IMR-90 (cell line): ENCODE data around the gene UBAC1. TPM values are rescaled to one million over a fixed set of nuclear protein-coding genes. Genes with fewer than 3 reads are reported as not detected.
"Not testable (repeated sequence)": the region's sequence is repeated elsewhere in the genome, so short reads cannot be mapped to it uniquely, and the experiment has no call there.

Experiments used
- ATAC-seq: fragments of 200-7000 bp; cut with Tn5 transposase; 2 replicates; pipeline ENCODE4 v1.9.1; 2020; ENCODE audit warnings: low read depth, mild to moderate bottlenecking, moderate library complexity
- BruUV-seq: library from RNA; stranded (reverse); fragments of 400-500 nt; replicated peaks from 2 replicates; lab custom pipeline; 2021; lab: Mats Ljungman, UMichigan
- CTCF ChIA-PET: fragments of 300-600 bp; formaldehyde crosslinking; extraction: SDS; loops from one replicate; lab custom pipeline; 2021; ENCODE audit warnings: antibody characterized with exemption; lab: Yijun Ruan, JAX
- POLR2A ChIA-PET: fragments of 300-600 bp; sonication (Branson Sonifier 250); formaldehyde crosslinking; loops from one replicate; lab custom pipeline; 2022; ENCODE audit warnings: antibody characterized with exemption; ENCODE audit not compliant: unreplicated experiment; lab: Charles Lee
- DNase-seq: peaks from one replicate; pipeline ENCODE4 v3.0.0; 2013
- H2AFZ ChIP-seq: replicated peaks from 2 replicates; pipeline ENCODE3; 2013; ENCODE audit warnings: low read length, mild to moderate bottlenecking; ENCODE audit not compliant: poor library complexity
- H2AK5ac ChIP-seq: 2 replicates; pipeline ENCODE4 v1.6.1; 2013; ENCODE audit warnings: low read depth, low read length, inconsistent platforms
- H2AK9ac ChIP-seq: replicated peaks from 2 replicates; pipeline ENCODE3; 2013; ENCODE audit warnings: mild to moderate bottlenecking, low read depth, low read length, moderate library complexity; ENCODE audit not compliant: poor library complexity
- H2BK120ac ChIP-seq: 2 replicates; pipeline ENCODE4 v1.6.1; 2013; ENCODE audit warnings: low read depth, low read length, inconsistent platforms
- H2BK15ac ChIP-seq: 3 replicates; pipeline ENCODE4 v1.6.1; 2013; ENCODE audit warnings: low read depth, low read length, inconsistent platforms
- H2BK20ac ChIP-seq: 2 replicates; pipeline ENCODE4 v1.6.1; 2013; ENCODE audit warnings: low read depth, mild to moderate bottlenecking, inconsistent platforms, low read length, moderate library complexity
- H2BK5ac ChIP-seq: 2 replicates; pipeline ENCODE4 v1.6.1; 2013; ENCODE audit warnings: mild to moderate bottlenecking, low read depth, low read length, inconsistent platforms; ENCODE audit not compliant: poor library complexity, severe bottlenecking
- H3K14ac ChIP-seq: replicated peaks from 2 replicates; pipeline ENCODE4 v1.6.1; 2013; ENCODE audit warnings: low read depth, low read length, inconsistent platforms
- H3K18ac ChIP-seq: 2 replicates; pipeline ENCODE4 v1.6.1; 2013; ENCODE audit warnings: low read depth, low read length, control low read depth
- H3K23ac ChIP-seq: 2 replicates; pipeline ENCODE4 v1.6.1; 2013; ENCODE audit warnings: low read depth, low read length, inconsistent platforms
- H3K27ac ChIP-seq: 2 replicates; pipeline ENCODE4 v1.5.1; 2013; ENCODE audit warnings: mild to moderate bottlenecking, control low read depth, low read length; ENCODE audit not compliant: insufficient read depth
- H3K27me3 ChIP-seq: 2 replicates; pipeline ENCODE4 v1.6.1; 2013; ENCODE audit warnings: low read length; ENCODE audit not compliant: control insufficient read depth, insufficient read depth
- H3K36me3 ChIP-seq: 2 replicates; pipeline ENCODE4 v1.6.1; 2013; ENCODE audit warnings: low read length, mixed read lengths; ENCODE audit not compliant: control insufficient read depth, insufficient read depth
- H3K4ac ChIP-seq: 2 replicates; pipeline ENCODE4 v1.6.1; 2013; ENCODE audit warnings: low read depth, low read length, inconsistent platforms
- H3K4me1 ChIP-seq: 2 replicates; pipeline ENCODE4 v1.6.1; 2013; ENCODE audit warnings: low read length, mixed read lengths; ENCODE audit not compliant: control insufficient read depth, insufficient read depth
- H3K4me2 ChIP-seq: 2 replicates; pipeline ENCODE4 v1.6.1; 2013; ENCODE audit warnings: low read depth, mild to moderate bottlenecking, control low read depth, low read length, moderate library complexity
- H3K4me3 ChIP-seq: 2 replicates; pipeline ENCODE4 v1.5.1; 2013; ENCODE audit warnings: low read depth, mild to moderate bottlenecking, control low read depth, low read length, moderate library complexity; ENCODE audit not compliant: insufficient read depth
- H3K56ac ChIP-seq: 2 replicates; pipeline ENCODE4 v1.6.1; 2013; ENCODE audit warnings: low read length, inconsistent platforms; ENCODE audit not compliant: insufficient read depth; ENCODE audit errors: extremely low read depth
- H3K79me1 ChIP-seq, 2 experiments: 2 replicates each; pipeline ENCODE4 v1.6.1; 2013; ENCODE audit warnings: low read length in 2 of 2, inconsistent platforms in 1 of 2, low read depth in 1 of 2
- H3K9ac ChIP-seq: 2 replicates; pipeline ENCODE4 v1.6.1; 2013; ENCODE audit warnings: low read depth, low read length, control low read depth
- H3K9me1 ChIP-seq: 2 replicates; pipeline ENCODE4 v1.6.1; 2013; ENCODE audit warnings: low read length, inconsistent platforms; ENCODE audit not compliant: insufficient read depth
- H3K9me3 ChIP-seq: 2 replicates; pipeline ENCODE4 v1.6.1; 2013; ENCODE audit warnings: low read length; ENCODE audit not compliant: control insufficient read depth, insufficient read depth
- H4K20me1 ChIP-seq: 2 replicates; pipeline ENCODE4 v1.6.1; 2013; ENCODE audit warnings: low read length, inconsistent platforms; ENCODE audit not compliant: insufficient read depth
- H4K5ac ChIP-seq: 2 replicates; pipeline ENCODE4 v1.6.1; 2013; ENCODE audit warnings: mild to moderate bottlenecking, low read depth, low read length, control low read depth
- H4K8ac ChIP-seq, 2 experiments: 2 replicates each; pipeline ENCODE4 v1.6.1; 2013; ENCODE audit warnings: low read depth in 2 of 2, low read length in 2 of 2, control low read depth in 1 of 2, inconsistent platforms in 1 of 2
- H4K91ac ChIP-seq: 2 replicates; pipeline ENCODE4 v1.6.1; 2013; ENCODE audit warnings: low read depth, low read length, inconsistent platforms; ENCODE audit not compliant: insufficient read depth
- WGBS, 2 experiments: methylation state at CpG; one replicate each; pipeline versions ENCODE4 v1.1.5 to v1.1.7; 2013; ENCODE audit warnings: missing lambda C conversion rate in 2 of 2; ENCODE audit not compliant: insufficient read length in 1 of 2; ENCODE audit errors: extremely low coverage in 2 of 2; 5-methylcytosine and 5-hydroxymethylcytosine counted together
- dilution Hi-C: fragments of 300-500 bp; cut with HindIII; formaldehyde crosslinking; loops from one replicate; pipeline ENCODE4 v1.14.3; 2018; ENCODE audit warnings: low sequenced_read_pairs; ENCODE audit not compliant: unreplicated experiment
- in situ Hi-C: fragments of 300-500 bp; cut with MboI; formaldehyde crosslinking; loops from 3 replicates; pipeline ENCODE4 v1.14.3; 2019; ENCODE audit warnings: low sequenced_read_pairs, inconsistent platforms, mixed read lengths
- intact Hi-C: fragments of 100-400 bp; cut with micrococcal nuclease; formaldehyde crosslinking; loops from 2 replicates; pipeline ENCODE4 v1.10.0; 2022
- polyA plus RNA-seq, 3 experiments: library from polyadenylated mRNA; depleted of rRNA; stranded (reverse); fragments of >200 nt; gene quantifications; 2 replicates each; pipeline ENCODE4 v1.2.3, GENCODE V29; 2012; ENCODE audit warnings: low replicate concordance in 1 of 3
- total RNA-seq: library from RNA; depleted of rRNA; stranded (reverse); fragments of >200 nt; gene quantifications from 2 replicates; pipeline ENCODE4 v1.2.3, GENCODE V29; 2012

UBAC1 gene
- total and polyA plus RNA-seq, 2 of the 4 experiments (the other 2 are of a cell fraction), result 25.3 to 33.9 TPM

- H3K23ac ChIP-seq, H3K36me3 ChIP-seq, H3K27me3 ChIP-seq, H2BK5ac ChIP-seq, H2BK15ac ChIP-seq, H3K4ac ChIP-seq, BruUV-seq, H4K5ac ChIP-seq, H3K4me2 ChIP-seq, H3K4me1 ChIP-seq, ATAC-seq, H3K4me3 ChIP-seq, H3K27ac ChIP-seq, H3K9me1 ChIP-seq, H4K8ac ChIP-seq, H2AK9ac ChIP-seq, H3K9me3 ChIP-seq, H3K56ac ChIP-seq, H2BK120ac ChIP-seq, H2AK5ac ChIP-seq, DNase-seq, H4K91ac ChIP-seq, H2BK20ac ChIP-seq, H3K18ac ChIP-seq, H2AFZ ChIP-seq, H3K79me1 ChIP-seq, POLR2A ChIA-PET, H3K14ac ChIP-seq, H3K9ac ChIP-seq, in situ Hi-C loops, dilution Hi-C loops, H4K20me1 ChIP-seq: not testable (repeated sequence)
- intact Hi-C loops, result loop anchor here (1.0 kb wide), 3 partner anchors 85 to 363 kb away; no protein-coding TSS in a partner anchor
- CTCF ChIA-PET, result interaction anchor here (1.0 to 2.5 kb wide), 2 partner anchors 123 to 156 kb away, joined by 4 to 15 read pairs; no protein-coding TSS in a partner anchor
- 96% methylated on average over 5 of the region's 16 CpGs; no CpG with 5 or more reads in 1 of the 2 experiments for WGBS, 2 experiments
Measured at GRCh38 chr9:135966916-135967260, 5.7 kb upstream of the UBAC1 start.
